PC-3 (cell line): ENCODE results near the gene TMEM254. TPM values are rescaled to one million over a fixed set of nuclear protein-coding genes. Genes with fewer than 3 reads are reported as not detected.

Experiments used
- ATAC-seq: fragments of 200-7000 bp; cut with Tn5 transposase; 2 replicates; pipeline ENCODE4 v1.9.1; 2020; ENCODE audit warnings: mild to moderate bottlenecking, moderate library complexity
- BruUV-seq: library from RNA; stranded (reverse); fragments of 400-500 nt; replicated peaks from 2 replicates; lab custom pipeline; 2021; lab: Mats Ljungman, UMichigan
- CTCF ChIA-PET: fragments of 300-600 bp; sonication (Branson Sonifier 250); formaldehyde crosslinking; loops from one replicate; lab custom pipeline; 2022; ENCODE audit warnings: antibody characterized with exemption; lab: Charles Lee
- POLR2A ChIA-PET: fragments of 300-600 bp; sonication (Branson Sonifier 250); formaldehyde crosslinking; loops from one replicate; lab custom pipeline; 2022; ENCODE audit warnings: antibody characterized with exemption; ENCODE audit not compliant: unreplicated experiment; lab: Charles Lee
- DNase-seq: peaks from one replicate; pipeline ENCODE4 v3.0.0-alpha.2; 2015
- H2AFZ ChIP-seq: fragments of 300-600 bp; sonication (generic); 2 replicates; pipeline ENCODE4 v1.6.0; 2016; ENCODE audit warnings: antibody characterized with exemption, low read length
- H3F3A ChIP-seq: fragments of 300-600 bp; sonication (generic); one replicate; pipeline ENCODE4 v1.6.0; 2017; ENCODE audit warnings: antibody characterized with exemption, low read length, control low read depth, mild to moderate bottlenecking; ENCODE audit not compliant: unreplicated experiment
- H3K27ac ChIP-seq: fragments of 300-600 bp; sonication (generic); 2 replicates; pipeline ENCODE4 v1.5.1; 2016; ENCODE audit warnings: mild to moderate bottlenecking, low read length
- H3K27me3 ChIP-seq: fragments of 300-600 bp; sonication (generic); 2 replicates; pipeline ENCODE4 v1.6.1; 2016; ENCODE audit warnings: low read length, mixed read lengths
- H3K36me3 ChIP-seq: fragments of 300-600 bp; sonication (generic); 2 replicates; pipeline ENCODE4 v1.6.1; 2016; ENCODE audit warnings: low read depth, mixed run types, low read length, mixed read lengths
- H3K4me1 ChIP-seq: fragments of 300-600 bp; sonication (generic); 2 replicates; pipeline ENCODE4 v1.5.1; 2016; ENCODE audit warnings: low read length; ENCODE audit not compliant: insufficient read depth
- H3K4me2 ChIP-seq: fragments of 300-600 bp; sonication (generic); 2 replicates; pipeline ENCODE4 v1.6.0; 2016; ENCODE audit warnings: low read length
- H3K4me3 ChIP-seq: fragments of 300-600 bp; sonication (generic); 2 replicates; pipeline ENCODE4 v1.5.1; 2016; ENCODE audit warnings: mild to moderate bottlenecking, low read length, mixed read lengths
- H3K79me2 ChIP-seq: fragments of 300-600 bp; sonication (generic); 2 replicates; pipeline ENCODE4 v1.6.1; 2017; ENCODE audit warnings: low read length, mixed read lengths
- H3K9ac ChIP-seq: fragments of 300-600 bp; sonication (generic); 2 replicates; pipeline ENCODE4 v1.6.0; 2016; ENCODE audit warnings: mild to moderate bottlenecking, low read length
- H3K9me2 ChIP-seq: fragments of 300-600 bp; sonication (generic); replicated peaks from 2 replicates; pipeline ENCODE4 v1.6.1; 2016; ENCODE audit warnings: mixed run types, low read length, mixed read lengths
- H3K9me3 ChIP-seq: fragments of 300-600 bp; sonication (generic); 2 replicates; pipeline ENCODE4 v1.6.1; 2016; ENCODE audit warnings: low read length, mixed read lengths
- H4K20me1 ChIP-seq: fragments of 300-600 bp; sonication (generic); 2 replicates; pipeline ENCODE4 v1.6.1; 2016; ENCODE audit warnings: low read length, mixed read lengths
- EZH2 ChIP-seq: fragments of 300-600 bp; sonication (generic); IDR thresholded peaks from one replicate; pipeline ENCODE4 v1.6.1; 2017; ENCODE audit warnings: antibody characterized with exemption, mild to moderate bottlenecking, low read length; ENCODE audit not compliant: unreplicated experiment
- EZH2phosphoT487 ChIP-seq: fragments of 300-600 bp; sonication (generic); IDR thresholded peaks from 2 replicates; pipeline ENCODE4 v1.6.1; 2018; ENCODE audit warnings: mild to moderate bottlenecking, antibody characterized with exemption, low read length, borderline replicate concordance
- intact Hi-C: fragments of 100-400 bp; cut with micrococcal nuclease; formaldehyde crosslinking; loops from 2 replicates; pipeline ENCODE4 v1.9.0; 2023
- total RNA-seq: library from RNA; depleted of rRNA; stranded (reverse); fragments of >200 nt; gene quantifications from 2 replicates; pipeline ENCODE4 v1.2.3, GENCODE V29; 2014
- TF ChIP-seq, protein P1 (sequence below): fragments of 300-600 bp; sonication (generic); conservative IDR thresholded peaks from 2 replicates; pipeline ENCODE4 v1.5.1; 2017; ENCODE audit warnings: antibody characterized with exemption, low read depth, mild to moderate bottlenecking, low read length

TMEM254 gene
- total RNA-seq, 1 experiment from 2014 or later, result 68.3 TPM

DNA sequence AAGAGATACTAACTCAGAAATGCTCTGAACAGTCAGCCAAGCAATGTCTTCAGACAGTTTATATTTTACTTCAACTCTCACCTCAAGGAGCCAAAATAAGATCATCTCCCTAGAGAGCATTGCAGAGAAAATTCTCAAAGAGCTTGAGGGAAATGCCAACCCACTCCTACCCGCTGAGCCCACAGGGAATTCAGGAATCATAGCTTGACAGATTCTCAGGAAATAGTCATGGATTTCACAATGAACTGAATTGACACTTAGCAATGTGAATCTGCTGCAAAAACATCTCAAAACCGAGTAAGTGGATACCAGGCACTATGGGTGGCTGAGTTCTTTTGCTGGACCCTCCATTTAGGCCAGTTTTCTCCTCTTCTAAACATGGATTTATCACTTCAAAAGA is 44.3 kb downstream of the TMEM254 start:
- Histone ChIP-seq H3K9me2 (no peaks in the 10 kb centered on the region), H3K9me3 (no peaks in the 10 kb centered on the region), H3K4me3 (no peak overlapping the region), H3K9ac (no peak overlapping the region), H3K36me3 (no peaks in the 10 kb centered on the region), H3K4me1 (peaks cover 8% of the 10 kb centered on the region; the same call in 1 of the 2 replicates), H4K20me1 (no peaks in the 10 kb centered on the region), H3K27me3 (no peaks in the 10 kb centered on the region), H3K79me2 (no peaks in the 10 kb centered on the region), H2AFZ (no peak overlapping the region), H3F3A (no peaks in the 10 kb centered on the region), H3K27ac (no peak overlapping the region), H3K4me2 (no peak overlapping the region)
- DNase-seq, result no peak
- TF ChIP-seq, protein P1, sequence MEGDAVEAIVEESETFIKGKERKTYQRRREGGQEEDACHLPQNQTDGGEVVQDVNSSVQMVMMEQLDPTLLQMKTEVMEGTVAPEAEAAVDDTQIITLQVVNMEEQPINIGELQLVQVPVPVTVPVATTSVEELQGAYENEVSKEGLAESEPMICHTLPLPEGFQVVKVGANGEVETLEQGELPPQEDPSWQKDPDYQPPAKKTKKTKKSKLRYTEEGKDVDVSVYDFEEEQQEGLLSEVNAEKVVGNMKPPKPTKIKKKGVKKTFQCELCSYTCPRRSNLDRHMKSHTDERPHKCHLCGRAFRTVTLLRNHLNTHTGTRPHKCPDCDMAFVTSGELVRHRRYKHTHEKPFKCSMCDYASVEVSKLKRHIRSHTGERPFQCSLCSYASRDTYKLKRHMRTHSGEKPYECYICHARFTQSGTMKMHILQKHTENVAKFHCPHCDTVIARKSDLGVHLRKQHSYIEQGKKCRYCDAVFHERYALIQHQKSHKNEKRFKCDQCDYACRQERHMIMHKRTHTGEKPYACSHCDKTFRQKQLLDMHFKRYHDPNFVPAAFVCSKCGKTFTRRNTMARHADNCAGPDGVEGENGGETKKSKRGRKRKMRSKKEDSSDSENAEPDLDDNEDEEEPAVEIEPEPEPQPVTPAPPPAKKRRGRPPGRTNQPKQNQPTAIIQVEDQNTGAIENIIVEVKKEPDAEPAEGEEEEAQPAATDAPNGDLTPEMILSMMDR, result no peak
- no peak for TF ChIP-seq EZH2
- TF ChIP-seq EZH2phosphoT487, result no peak
- BruUV-seq, result no TSS peak
- intact Hi-C loops, result no loop called here
- ATAC-seq, result no peak
- CTCF ChIA-PET, result interaction anchor here (0.6 kb wide), 1 partner anchor 75 kb away, joined by 3 read pairs; no protein-coding TSS in a partner anchor
- POLR2A ChIA-PET, result no interaction called here

DNA sequence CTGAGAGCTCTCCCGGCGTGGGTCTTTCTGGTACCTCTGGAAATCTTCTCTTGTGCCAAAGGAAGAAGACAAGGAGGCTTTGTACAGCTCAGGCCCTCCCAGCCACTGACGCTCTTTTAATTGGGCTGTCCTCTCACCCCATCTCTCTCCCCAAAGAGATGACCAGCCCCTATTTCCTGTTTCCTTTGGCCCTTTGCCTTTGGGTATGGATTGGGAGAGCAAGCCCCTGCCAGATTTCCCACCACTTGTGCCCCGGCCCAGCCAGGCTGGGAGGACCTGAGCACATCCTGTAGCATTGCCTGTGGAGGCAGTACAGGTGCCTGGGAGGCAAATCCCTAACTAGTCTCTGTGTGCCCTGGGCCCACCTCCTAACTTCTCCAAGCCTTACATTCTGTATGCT is 48.4 kb downstream of the TMEM254 start:
- no peak overlapping the region for H2AFZ ChIP-seq
- ChIA-PET CTCF (interaction anchor here (0.6 kb wide), 1 partner anchor 17 kb away, joined by 4 read pairs; no protein-coding TSS in a partner anchor), POLR2A (no interaction called here)
- no peak overlapping the region for H3K4me3 ChIP-seq
- no peaks in the 10 kb centered on the region for H4K20me1 ChIP-seq
- TF ChIP-seq EZH2 (no peak), EZH2phosphoT487 (no peak)
- TF ChIP-seq, protein P1, result no peak
- peak; percentile 34 for DNase-seq
- no peaks in the 10 kb centered on the region for H3K36me3 ChIP-seq
- H3F3A ChIP-seq, result no peaks in the 10 kb centered on the region
- no peak overlapping the region for H3K9ac ChIP-seq
- H3K27me3 ChIP-seq, result peaks cover 6% of the 10 kb centered on the region
- H3K4me2 ChIP-seq, result no peak overlapping the region
- no peaks in the 10 kb centered on the region for H3K79me2 ChIP-seq
- peak; percentile 14; the same call in 1 of the 2 replicates for ATAC-seq
- intact Hi-C loops, result no loop called here
- no peaks in the 10 kb centered on the region for H3K9me2 ChIP-seq
- no peak overlapping the region for H3K27ac ChIP-seq
- BruUV-seq, result no TSS peak
- peaks cover 8% of the 10 kb centered on the region; the same call in 1 of the 2 replicates for H3K4me1 ChIP-seq
- H3K9me3 ChIP-seq, result no peaks in the 10 kb centered on the region

DNA sequence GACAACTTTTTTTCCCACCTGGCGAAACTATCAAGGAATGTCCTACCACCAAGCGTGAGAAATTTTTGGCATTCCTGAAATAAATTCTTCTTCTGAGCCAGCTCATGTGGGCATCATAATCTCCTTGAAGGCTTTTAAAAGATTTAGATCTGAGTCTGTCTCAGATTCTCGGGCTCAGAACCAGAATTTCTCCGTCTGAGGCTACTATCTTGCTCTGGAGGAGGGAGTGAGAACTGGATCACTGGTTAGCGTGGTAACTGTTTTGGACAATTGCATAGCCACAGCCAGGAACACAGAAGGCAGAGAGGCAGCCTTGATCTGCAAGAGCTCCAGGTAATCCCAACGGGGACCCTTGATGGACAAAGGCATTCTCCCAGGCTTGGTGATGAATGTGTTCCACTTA is 53.0 kb downstream of the TMEM254 start:
- Histone ChIP-seq H3K9me3 (no peaks in the 10 kb centered on the region), H3K27me3 (peaks cover 22% of the 10 kb centered on the region), H3K4me2 (no peak overlapping the region), H2AFZ (no peak overlapping the region), H3K27ac (no peak overlapping the region), H3K4me3 (no peak overlapping the region), H3K4me1 (peaks cover 14% of the 10 kb centered on the region), H4K20me1 (no peaks in the 10 kb centered on the region), H3K36me3 (no peaks in the 10 kb centered on the region), H3K9me2 (no peaks in the 10 kb centered on the region), H3K79me2 (no peaks in the 10 kb centered on the region), H3K9ac (no peak overlapping the region), H3F3A (no peaks in the 10 kb centered on the region)
- TF ChIP-seq, protein P1, result no peak
- TF ChIP-seq EZH2 (no peak), EZH2phosphoT487 (no peak)
- intact Hi-C loops, result no loop called here
- no TSS peak for BruUV-seq
- ChIA-PET CTCF (interaction anchor here (0.6 to 2.8 kb wide), 4 partner anchors 12 to 91 kb away, joined by 3 to 56 read pairs (median 6); no protein-coding TSS in a partner anchor), POLR2A (no interaction called here)
- peak; percentile 56 for DNase-seq
- ATAC-seq, result no peak
